ENCODE measurements around the gene SLC51A. TPM values are rescaled to one million over a fixed set of nuclear protein-coding genes. Genes with fewer than 3 reads are reported as not detected.
"Not testable (repeated sequence)": the region's sequence is repeated elsewhere in the genome, so short reads cannot be mapped to it uniquely, and the experiment has no call there.

The SLC51A gene
- total RNA-seq, 2 experiments from 2014 or later = not detected

DNA sequence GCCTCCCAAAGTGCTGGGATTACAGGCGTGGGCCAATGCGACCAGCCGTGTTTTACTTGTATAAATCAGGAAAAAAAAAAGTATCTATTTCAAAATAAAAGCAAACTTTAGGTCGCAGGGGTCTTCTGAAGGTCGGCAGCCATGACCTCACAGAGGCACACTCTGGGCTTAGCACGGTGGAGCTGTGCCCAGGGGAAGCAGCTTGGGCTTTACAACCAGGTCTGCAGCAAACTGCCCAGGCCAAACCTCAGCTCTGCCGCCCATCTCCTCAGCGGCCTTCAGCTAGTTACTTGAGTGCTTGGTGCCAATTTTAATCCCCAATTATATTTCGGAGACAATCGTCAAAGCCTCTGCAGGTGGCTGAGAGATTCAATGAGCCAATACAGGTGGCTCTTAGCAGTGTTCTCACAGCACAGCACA, 35.2 kb upstream of the SLC51A start:
- Mint-ChIP-seq H3K9me3 (ENCODE audit: low read depth) (no peaks in the 10 kb centered on the region), H3K27me3 (no peaks in the 10 kb centered on the region), H3K36me3 (peaks cover 6% of the 10 kb centered on the region), H3K4me3 (peak overlapping the region; percentile 58), H3K27ac (peak overlapping the region; percentile 99), H3K4me1 (peaks cover 74% of the 10 kb centered on the region)
- DNase-seq (no peak), ATAC-seq (no peak)
- CTCF ChIA-PET = interaction anchor here (0.7 to 4.7 kb wide), 12 partner anchors 10 to 117 kb away, joined by 3 to 54 read pairs (median 4); no protein-coding TSS in a partner anchor

DNA sequence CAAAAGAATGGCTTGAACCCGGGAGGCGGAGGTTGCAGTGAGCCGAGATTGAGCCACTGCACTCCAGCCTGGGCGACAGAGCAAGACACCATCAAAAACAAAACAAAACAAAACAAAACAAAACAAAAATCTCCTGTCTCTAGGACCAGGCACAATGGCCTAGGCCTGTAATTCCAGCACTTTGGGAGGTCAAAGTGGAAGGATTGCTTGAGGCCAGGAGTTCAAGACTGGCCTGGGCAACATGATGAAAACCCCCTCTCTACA, 32.2 kb upstream of the SLC51A start:
- not testable (repeated sequence) for DNase-seq; H3K9me3 Mint-ChIP-seq (ENCODE audit: low read depth); H3K36me3 Mint-ChIP-seq; H3K27me3 Mint-ChIP-seq; H3K4me3 Mint-ChIP-seq; ATAC-seq
- Mint-ChIP-seq H3K4me1 (peaks cover 77% of the 10 kb centered on the region), H3K27ac (peak overlapping the region; percentile 99)
- CTCF ChIA-PET = interaction anchor here (1.3 to 2.6 kb wide), 3 partner anchors 72 to 114 kb away, joined by 3 to 14 read pairs (median 3); no protein-coding TSS in a partner anchor

DNA sequence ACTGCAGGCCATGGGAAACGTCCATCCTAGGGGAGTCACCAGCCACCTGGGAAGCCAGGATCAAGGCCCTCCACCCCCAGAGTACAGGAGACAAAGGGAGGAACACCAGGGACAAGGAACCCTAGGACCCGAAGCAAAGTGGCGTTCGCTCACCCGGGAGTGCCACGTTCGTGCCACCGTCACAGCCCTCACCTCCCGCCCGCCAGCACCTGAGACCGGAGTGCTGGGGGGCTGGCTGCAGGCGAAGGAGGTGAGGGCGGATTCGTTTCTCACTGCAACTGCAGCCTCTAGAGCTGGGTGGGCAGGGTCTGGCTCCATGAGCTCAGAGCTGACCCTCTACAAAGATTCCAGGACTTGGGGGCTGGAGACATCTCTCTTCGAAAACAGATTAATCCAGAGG, 31.5 kb upstream of the SLC51A start:
- Mint-ChIP-seq H3K27me3 (no peaks in the 10 kb centered on the region), H3K27ac (peak overlapping the region; percentile 24), H3K4me3 (no peak overlapping the region), H3K36me3 (no peaks in the 10 kb centered on the region), H3K4me1 (peaks cover 70% of the 10 kb centered on the region), H3K9me3 (ENCODE audit: low read depth) (no peaks in the 10 kb centered on the region)
- DNase-seq (no peak), ATAC-seq (no peak)
- CTCF ChIA-PET = interaction anchor here (16.1 kb wide), 1 partner anchor 110 kb away, joined by 238 read pairs; no protein-coding TSS in a partner anchor

DNA sequence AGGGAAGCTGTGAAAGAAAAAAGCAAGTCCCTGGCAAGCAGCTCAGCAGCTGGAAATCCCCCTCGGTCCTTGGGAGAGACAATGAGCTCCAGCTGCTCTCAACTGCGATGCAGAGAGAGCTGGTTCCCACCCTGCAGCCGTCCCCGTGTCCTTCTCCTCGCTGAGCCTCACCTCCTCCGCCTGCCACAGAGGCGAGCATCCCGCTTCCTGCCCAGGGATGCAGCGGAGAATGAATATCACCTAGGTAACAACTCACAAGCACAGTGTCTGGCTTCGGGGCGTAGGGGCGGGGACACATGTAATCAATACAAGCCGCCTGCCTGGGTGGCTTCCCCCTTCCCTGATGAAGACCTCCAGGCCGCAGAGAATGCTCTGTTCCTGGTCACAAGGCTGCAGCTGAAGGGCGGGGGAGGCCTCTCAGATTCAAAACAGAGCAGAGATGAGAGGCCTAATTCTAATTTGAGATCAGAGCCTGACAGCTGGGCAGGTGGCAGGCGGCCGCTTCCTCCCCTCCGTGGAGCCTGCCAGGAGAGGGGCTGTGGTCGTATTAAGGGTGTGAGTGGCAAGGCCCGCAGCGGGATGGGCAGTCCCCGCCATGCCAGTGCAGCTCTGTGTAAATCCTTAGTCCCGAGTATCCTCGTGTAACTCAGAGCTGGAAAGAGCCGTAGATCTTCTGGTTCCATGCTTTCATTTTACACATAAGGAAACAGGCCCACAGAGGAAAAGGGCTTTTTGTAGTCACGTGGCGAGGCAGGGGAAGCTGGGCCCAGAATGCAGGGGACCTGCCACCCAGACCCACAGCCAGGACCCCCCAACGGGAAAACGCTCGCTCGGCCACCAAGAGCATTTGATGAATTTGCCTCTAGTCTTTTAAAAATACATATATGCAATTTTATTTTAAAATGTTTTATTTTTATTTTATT, 29.4 kb upstream of the SLC51A start:
- ATAC-seq (peak; percentile 30), DNase-seq (peak; percentile 75)
- CTCF ChIA-PET = interaction anchor here (0.6 to 16.1 kb wide), 4 partner anchors 8 to 112 kb away, joined by 3 to 238 read pairs (median 4); no protein-coding TSS in a partner anchor
- Mint-ChIP-seq H3K4me3 (peak overlapping the region; percentile 63), H3K27ac (peak overlapping the region; percentile 93), H3K4me1 (peaks cover 55% of the 10 kb centered on the region), H3K27me3 (no peaks in the 10 kb centered on the region), H3K36me3 (no peaks in the 10 kb centered on the region), H3K9me3 (ENCODE audit: low read depth) (no peaks in the 10 kb centered on the region)

DNA sequence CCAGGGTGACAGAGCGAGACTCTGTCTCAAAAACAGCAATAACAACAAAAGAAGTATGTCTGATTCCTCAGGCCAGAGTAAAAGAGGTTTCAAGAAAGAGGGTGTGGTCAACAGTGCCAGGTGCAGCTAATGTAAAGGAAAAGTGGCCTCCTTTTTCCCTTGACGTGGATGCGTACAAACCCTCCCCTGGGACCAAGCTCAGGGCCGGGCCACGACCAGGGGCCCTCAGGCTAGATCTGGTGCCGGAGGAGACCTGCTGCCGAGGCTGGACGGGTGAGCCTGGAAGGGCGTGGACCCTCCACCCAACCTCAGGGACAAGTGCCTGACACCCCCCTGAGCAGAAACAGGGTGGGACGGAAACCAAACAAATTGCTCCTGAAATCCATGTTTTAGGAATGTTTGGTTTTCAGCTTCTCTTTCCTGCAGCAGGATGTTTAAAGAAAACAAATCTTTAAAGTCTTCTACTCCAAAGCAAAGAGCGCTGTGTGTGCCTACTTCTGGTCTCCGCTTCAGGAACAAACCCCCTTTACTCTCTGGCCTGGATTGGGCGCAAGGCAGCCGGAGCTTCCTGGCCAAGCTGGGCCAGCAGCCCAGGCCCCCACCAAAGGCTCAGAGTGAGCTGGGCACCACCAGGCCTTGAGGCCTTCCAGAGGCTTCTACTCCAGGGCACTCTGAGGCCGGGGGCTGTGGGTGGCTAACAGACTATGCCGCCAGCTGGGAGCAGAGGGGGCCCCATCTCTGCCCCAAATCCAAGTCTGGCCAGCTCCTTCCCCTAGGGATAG, 26.6 kb upstream of the SLC51A start:
- DNase-seq = no peak
- no peaks in the 10 kb centered on the region for H3K27me3 Mint-ChIP-seq
- H3K27ac Mint-ChIP-seq = no peak overlapping the region
- no peak overlapping the region for H3K4me3 Mint-ChIP-seq
- H3K4me1 Mint-ChIP-seq = peaks cover 53% of the 10 kb centered on the region
- CTCF ChIA-PET = interaction anchor here (3.6 to 16.1 kb wide), 2 partner anchors 8 to 114 kb away, joined by 54 to 238 read pairs; no protein-coding TSS in a partner anchor
- H3K36me3 Mint-ChIP-seq = no peaks in the 10 kb centered on the region
- ATAC-seq = no peak
- no peaks in the 10 kb centered on the region for H3K9me3 Mint-ChIP-seq (ENCODE audit: low read depth)

DNA sequence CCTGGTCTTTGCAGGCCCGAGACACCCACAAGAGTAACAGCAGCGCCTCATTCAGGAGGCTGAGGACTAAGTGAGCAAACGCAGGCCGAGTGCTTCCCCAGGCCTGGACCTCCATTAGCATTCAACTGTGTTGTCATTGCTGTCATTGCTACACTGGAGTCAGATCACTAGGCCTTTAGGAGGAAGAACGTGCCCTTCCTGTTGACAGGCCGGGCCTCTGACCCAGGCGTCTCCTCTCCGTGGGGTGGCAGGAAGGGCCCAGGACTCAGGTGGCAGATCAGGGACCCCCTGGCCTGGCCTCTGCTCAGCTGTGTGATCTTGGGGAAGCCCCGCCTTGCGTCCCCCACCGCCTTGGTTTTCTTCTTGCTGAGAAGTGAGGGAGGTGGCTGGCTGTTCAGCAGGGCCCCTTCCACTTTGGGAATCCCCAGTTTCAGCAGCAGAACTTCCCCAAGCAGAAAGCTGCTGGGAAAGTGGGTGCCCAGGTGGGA, 24.3 kb upstream of the SLC51A start:
- Mint-ChIP-seq H3K4me3 (peak overlapping the region; percentile 45), H3K36me3 (no peaks in the 10 kb centered on the region), H3K9me3 (ENCODE audit: low read depth) (no peaks in the 10 kb centered on the region), H3K27ac (peak overlapping the region; percentile 97), H3K4me1 (peaks cover 54% of the 10 kb centered on the region), H3K27me3 (no peaks in the 10 kb centered on the region)
- DNase-seq (peak; percentile 72), ATAC-seq (peak; percentile 40)
- CTCF ChIA-PET = interaction anchor here (3.6 to 16.1 kb wide), 2 partner anchors 11 to 117 kb away, joined by 54 to 238 read pairs; no protein-coding TSS in a partner anchor

DNA sequence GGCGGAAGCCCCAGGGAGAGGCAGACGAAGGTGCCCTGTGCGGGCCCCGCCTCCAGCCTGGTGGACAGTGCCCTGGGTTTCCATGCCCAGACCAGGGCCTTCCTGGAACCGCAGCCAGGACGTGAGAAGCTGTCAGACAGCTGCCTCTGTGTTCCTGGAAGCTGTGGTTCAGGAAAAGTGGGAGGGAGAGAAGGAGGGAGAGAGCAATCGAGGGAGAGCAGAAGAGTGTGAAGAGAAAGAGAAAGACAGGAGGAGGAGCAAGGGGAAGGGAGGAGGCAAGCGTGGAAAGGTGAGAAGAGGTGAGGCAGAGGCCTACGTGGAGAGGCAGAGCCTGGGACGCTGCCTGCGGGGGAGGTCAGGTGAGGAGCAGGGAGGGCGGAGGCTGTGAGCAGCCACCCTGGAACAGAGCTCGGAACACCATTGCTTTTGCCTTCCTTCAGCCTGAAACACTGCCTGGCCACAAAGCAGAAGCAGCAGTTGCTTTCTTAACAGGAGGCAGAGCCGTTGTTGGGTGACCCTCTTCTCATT, 23.7 kb upstream of the SLC51A start:
- no peaks in the 10 kb centered on the region for H3K36me3 Mint-ChIP-seq
- CTCF ChIA-PET = interaction anchor here (3.6 to 16.1 kb wide), 2 partner anchors 11 to 117 kb away, joined by 54 to 238 read pairs; no protein-coding TSS in a partner anchor

DNA sequence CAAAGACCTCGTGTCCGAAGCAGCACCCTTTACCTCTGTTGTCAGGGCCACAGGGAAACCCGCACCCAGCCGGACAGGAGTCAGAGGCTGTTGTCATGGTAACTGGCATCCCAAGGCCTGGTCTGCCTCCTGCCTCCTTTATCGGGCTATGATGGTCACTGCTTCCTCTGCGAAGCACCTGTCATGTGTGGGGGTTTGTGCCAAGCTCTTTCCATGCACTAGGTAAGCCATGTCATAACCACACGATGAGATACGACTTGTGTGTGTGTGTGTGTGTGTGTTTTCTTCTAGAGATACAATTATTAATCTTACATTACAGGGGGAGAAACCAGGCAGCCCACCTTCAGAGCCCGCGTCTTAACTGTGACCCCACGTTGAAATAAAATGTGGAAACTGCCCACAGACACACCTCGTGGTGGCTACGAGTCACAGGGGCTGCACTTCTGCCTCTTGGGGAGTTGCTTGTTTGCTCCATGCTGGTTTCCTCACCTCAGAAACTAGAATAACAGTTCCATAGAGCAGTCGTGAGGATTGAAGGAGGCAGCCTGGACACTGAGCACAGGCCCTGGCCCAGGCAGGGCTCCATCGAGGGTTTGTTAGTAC, 23.1 kb upstream of the SLC51A start:
- H3K9me3 Mint-ChIP-seq (ENCODE audit: low read depth) = no peaks in the 10 kb centered on the region
- ATAC-seq = no peak
- peaks cover 50% of the 10 kb centered on the region for H3K4me1 Mint-ChIP-seq
- H3K4me3 Mint-ChIP-seq = peak overlapping the region; percentile 45
- no peaks in the 10 kb centered on the region for H3K36me3 Mint-ChIP-seq
- peak overlapping the region; percentile 97 for H3K27ac Mint-ChIP-seq
- CTCF ChIA-PET = interaction anchor here (1.8 to 16.1 kb wide), 3 partner anchors 10 to 118 kb away, joined by 5 to 238 read pairs (median 54); no protein-coding TSS in a partner anchor
- DNase-seq = no peak
- H3K27me3 Mint-ChIP-seq = no peaks in the 10 kb centered on the region

More for the DNA sequence above, 23.7 kb upstream of the SLC51A start:
- Mint-ChIP-seq H3K27ac (peak overlapping the region; percentile 97), H3K4me3 (peak overlapping the region; percentile 45), H3K4me1 (peaks cover 52% of the 10 kb centered on the region), H3K9me3 (ENCODE audit: low read depth) (no peaks in the 10 kb centered on the region), H3K27me3 (no peaks in the 10 kb centered on the region)
- peak; percentile 37 for ATAC-seq
- peak; percentile 53 for DNase-seq

DNA sequence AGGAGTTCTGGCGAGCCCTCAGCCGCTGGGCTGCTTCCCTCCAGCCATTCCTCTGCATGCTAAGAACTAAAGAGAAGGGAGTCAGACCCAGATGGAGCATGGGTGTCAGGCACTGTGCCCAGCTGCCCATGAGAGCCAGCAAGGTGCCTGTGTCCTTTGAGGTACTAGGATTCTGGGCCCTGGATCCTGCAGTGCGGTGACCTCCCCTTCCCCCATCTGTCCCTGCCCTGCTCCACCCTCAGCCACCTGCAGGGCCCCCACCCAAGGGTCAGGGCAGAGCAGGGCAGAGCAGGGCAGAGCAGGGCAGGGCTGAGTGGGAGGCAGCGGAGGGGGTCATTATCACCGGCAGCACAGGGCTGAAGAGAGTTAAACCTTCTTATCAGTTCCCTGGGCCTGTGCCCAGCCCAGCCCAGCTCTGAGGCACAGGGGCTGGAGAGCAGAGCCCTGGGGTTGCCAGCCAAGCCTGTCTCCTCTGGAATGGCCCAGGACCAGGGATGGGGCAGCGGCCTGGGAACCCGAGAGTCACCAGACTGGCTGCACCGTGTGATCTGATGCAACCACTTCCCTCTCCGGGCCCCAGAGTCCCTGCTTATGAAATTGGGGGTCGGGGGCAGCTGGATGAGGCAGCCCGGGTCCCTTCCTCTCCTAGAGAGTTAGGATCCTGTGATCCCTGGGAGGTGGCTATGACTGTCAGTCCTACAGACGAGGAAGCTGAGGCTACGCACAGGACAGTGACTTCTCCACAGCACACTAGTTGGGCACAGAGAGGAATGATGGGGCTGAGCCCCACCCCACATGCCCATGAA, 22.4 kb upstream of the SLC51A start:
- Mint-ChIP-seq H3K27ac (peak overlapping the region; percentile 97), H3K27me3 (no peaks in the 10 kb centered on the region), H3K9me3 (ENCODE audit: low read depth) (no peaks in the 10 kb centered on the region), H3K4me3 (no peak overlapping the region), H3K4me1 (peaks cover 49% of the 10 kb centered on the region), H3K36me3 (no peaks in the 10 kb centered on the region)
- CTCF ChIA-PET = interaction anchor here (0.8 to 16.1 kb wide), 4 partner anchors 11 to 119 kb away, joined by 3 to 238 read pairs (median 4); no protein-coding TSS in a partner anchor
- DNase-seq = no peak
- no peak for ATAC-seq

DNA sequence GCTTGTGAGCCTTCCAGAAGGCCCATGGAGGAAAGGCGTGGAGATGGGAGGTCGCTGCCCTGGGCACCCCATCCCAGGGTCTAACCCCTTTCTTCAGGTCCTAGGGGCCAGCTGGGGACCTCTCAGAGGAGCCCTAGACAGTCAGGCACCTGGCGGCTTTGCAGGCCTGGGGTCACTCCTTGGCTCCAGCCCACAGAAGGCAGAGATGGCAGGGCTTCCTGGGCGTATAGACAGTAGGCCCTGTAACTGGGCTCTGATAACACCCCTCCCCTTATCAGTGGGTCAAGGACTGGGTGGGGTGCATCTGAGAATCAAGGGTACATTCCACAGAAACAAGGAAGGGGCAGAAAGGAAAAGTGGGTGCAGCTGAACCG, 21.8 kb upstream of the SLC51A start:
- H3K27me3 Mint-ChIP-seq = no peaks in the 10 kb centered on the region
- DNase-seq (no peak), ATAC-seq (no peak)
- H3K9me3 Mint-ChIP-seq (ENCODE audit: low read depth) = no peaks in the 10 kb centered on the region
- H3K4me3 Mint-ChIP-seq = no peak overlapping the region
- peaks cover 47% of the 10 kb centered on the region for H3K4me1 Mint-ChIP-seq
- H3K36me3 Mint-ChIP-seq = no peaks in the 10 kb centered on the region
- peak overlapping the region; percentile 65 for H3K27ac Mint-ChIP-seq
- CTCF ChIA-PET = interaction anchor here (0.7 to 16.1 kb wide), 5 partner anchors 7 to 119 kb away, joined by 3 to 238 read pairs (median 3); no protein-coding TSS in a partner anchor

DNA sequence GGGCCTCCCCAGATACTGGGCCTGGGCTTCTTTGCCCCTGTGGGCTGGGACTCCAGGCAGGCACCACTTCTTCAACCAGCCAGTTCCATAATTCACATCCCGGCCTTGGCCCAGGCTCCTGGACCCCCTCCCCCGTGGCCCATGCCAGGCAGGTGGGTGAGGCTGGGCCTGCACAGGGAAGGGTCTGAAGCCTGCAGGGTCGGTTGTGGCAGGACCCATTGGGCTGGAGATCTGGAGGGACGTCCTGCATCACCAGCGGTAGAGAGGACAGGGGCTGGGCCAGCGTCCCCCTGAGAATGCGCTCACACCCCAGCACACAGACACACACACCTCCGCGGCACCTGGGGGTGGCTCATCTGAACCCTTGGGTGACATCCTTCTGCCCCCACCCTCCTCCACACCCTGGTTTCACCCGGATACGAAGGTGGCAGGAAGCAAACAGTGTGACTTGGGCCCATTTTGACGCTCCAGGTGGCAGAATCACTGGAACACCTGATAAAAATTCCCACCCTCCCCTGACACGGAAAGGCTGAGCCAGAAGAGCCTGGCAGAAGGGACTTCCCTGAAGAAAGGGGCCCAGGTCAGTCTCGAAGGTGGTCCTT, 20.6 kb upstream of the SLC51A start:
- no peak overlapping the region for H3K4me3 Mint-ChIP-seq
- DNase-seq = no peak

More for the DNA sequence above, 20.6 kb upstream of the SLC51A start:
- ATAC-seq = no peak
- Mint-ChIP-seq H3K4me1 (peaks cover 47% of the 10 kb centered on the region), H3K27ac (peak overlapping the region; percentile 57), H3K27me3 (no peaks in the 10 kb centered on the region), H3K9me3 (ENCODE audit: low read depth) (no peaks in the 10 kb centered on the region), H3K36me3 (no peaks in the 10 kb centered on the region)
- CTCF ChIA-PET = interaction anchor here (0.6 to 16.1 kb wide), 16 partner anchors 8 to 346 kb away, joined by 3 to 238 read pairs (median 6); no protein-coding TSS in a partner anchor
